ENCODE data around the gene ITPK1.

- TF ChIP-seq, protein P1, sequence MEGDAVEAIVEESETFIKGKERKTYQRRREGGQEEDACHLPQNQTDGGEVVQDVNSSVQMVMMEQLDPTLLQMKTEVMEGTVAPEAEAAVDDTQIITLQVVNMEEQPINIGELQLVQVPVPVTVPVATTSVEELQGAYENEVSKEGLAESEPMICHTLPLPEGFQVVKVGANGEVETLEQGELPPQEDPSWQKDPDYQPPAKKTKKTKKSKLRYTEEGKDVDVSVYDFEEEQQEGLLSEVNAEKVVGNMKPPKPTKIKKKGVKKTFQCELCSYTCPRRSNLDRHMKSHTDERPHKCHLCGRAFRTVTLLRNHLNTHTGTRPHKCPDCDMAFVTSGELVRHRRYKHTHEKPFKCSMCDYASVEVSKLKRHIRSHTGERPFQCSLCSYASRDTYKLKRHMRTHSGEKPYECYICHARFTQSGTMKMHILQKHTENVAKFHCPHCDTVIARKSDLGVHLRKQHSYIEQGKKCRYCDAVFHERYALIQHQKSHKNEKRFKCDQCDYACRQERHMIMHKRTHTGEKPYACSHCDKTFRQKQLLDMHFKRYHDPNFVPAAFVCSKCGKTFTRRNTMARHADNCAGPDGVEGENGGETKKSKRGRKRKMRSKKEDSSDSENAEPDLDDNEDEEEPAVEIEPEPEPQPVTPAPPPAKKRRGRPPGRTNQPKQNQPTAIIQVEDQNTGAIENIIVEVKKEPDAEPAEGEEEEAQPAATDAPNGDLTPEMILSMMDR (IDR thresholded peaks at IDR 0.05) = no peak
- TF ChIP-seq CBX2 (IDR thresholded peaks at IDR 0.05; ENCODE audit: borderline replicate concordance, low read depth) (no peak), CEBPB (IDR thresholded peaks at IDR 0.05) (no peak)
Measured at GRCh38 chr14:93103392-93104080, 12.2 kb downstream of the ITPK1 start.
